ENCODE data around the gene SPATS2L. TPM values are rescaled to one million over a fixed set of nuclear protein-coding genes. Genes with fewer than 3 reads are reported as not detected.
A peak's percentile ranks its signal among the peaks of the same experiment; 100 is the strongest.

Gene SPATS2L
- total and polyA plus RNA-seq, 2 donors: 34.8 to 58.3 TPM

DNA sequence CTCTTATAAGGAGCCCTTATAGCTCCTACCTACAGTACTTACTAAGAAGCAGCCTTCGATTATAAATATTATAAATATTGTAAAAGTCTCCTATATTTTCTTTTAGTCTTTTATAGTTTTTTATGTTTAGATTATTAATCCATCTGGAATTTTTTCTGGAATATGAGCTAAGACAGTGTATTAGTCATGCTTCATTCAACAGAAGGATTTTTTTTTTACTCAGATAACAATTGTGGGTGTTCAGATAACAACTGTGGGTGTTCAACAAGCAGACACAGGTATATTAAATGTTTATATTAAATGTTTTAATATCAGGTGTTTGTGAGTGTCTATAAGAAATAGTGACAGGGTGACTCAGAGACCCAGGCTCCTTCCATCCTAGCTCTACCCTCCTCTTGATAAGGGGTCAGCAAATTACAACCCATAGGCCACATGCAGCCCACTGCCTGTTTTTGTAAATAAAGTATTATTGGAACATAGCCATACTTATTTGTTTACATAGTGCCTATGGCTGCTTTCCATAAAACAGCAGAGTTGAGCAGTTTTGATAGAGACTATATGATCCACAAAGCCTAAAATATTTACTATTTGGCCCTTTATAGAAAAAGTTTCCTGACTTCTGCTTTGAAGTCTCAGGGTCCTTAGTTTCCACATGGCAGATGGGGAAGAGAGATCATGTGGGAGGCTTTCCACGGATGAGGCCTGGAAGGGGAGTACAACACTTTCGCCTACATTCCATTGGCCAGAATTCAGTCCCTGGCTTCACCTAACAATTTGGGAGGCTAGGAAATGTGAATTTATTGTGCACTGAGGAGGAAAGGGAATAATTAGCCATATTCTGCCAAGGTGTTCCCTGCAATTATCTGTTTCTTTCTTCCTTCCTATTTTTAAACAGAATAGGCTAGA lies 4.3 kb upstream of the SPATS2L start:
- DNase-seq (ENCODE audit: low read depth in 6 of 9, low spot score in 9 of 9): no peak
- Histone ChIP-seq H3K27me3 (ENCODE audit: control insufficient read depth in 2 of 2, insufficient read depth in 1 of 2, low read length in 1 of 2) (peaks cover 13 to 36% of the 10 kb centered on the region in 2 donors), H3K4me3 (ENCODE audit: low read length in 2 of 2) (no peak overlapping the region), H3K27ac (ENCODE audit: low read depth in 1 of 2, low read length in 1 of 2) (no peak overlapping the region), H3K36me3 (ENCODE audit: control insufficient read depth in 2 of 2, insufficient read depth in 2 of 2, low read length in 1 of 2) (no peaks in the 10 kb centered on the region), H3K9me3 (ENCODE audit: control insufficient read depth in 2 of 2, insufficient read depth in 1 of 2, low read length in 1 of 2) (no peaks in the 10 kb centered on the region), H3K4me1 (ENCODE audit: control insufficient read depth in 2 of 2, insufficient read depth in 2 of 2, low read length in 2 of 2) (peaks cover 3 to 8% of the 10 kb centered on the region in 2 donors)
- WGBS: 96% methylated on average over 3 of the region's 3 CpGs

DNA sequence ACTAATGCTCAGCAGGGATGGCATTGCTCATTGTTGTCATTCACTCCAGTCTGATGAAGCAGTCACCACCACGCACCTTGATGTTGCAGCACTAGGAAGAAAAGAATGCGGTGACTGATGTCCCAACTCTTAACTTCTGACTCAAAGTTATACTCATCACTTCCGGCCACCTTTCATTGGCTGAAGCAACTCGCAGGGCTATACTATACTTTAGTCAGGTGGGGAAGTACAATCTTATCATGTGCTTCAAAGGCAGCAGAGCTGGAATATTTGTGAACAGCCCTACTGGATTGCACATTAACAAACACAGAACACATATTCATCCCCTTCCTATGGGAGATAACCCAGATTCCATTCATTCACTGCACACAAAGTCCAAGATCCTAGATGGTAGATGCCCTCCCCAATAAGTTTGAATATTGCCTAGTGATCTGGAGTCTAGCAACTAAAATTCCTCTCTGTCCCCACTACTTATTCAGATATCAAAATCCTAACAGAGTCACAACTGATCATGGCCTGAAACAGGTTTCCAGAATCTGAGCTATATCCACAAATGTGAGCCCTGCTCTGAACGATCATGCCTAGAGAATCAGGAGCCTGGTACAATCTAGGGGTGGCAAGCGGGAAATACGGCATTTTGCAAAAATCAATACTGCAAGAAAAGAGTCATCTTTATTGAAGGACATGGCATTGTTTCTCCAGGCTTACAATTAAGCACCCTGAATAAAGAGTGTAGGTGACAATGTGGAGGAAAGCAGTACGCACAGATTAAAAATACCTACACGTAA lies 3.4 kb upstream of the SPATS2L start:
- DNase-seq (ENCODE audit: low read depth in 6 of 9, low spot score in 9 of 9): no peak
- no peak overlapping the region for H3K27ac ChIP-seq (ENCODE audit: low read depth in 1 of 2, low read length in 1 of 2)
- H3K9me3 ChIP-seq (ENCODE audit: control insufficient read depth in 2 of 2, insufficient read depth in 1 of 2, low read length in 1 of 2): no peaks in the 10 kb centered on the region
- H3K36me3 ChIP-seq (ENCODE audit: control insufficient read depth in 2 of 2, insufficient read depth in 2 of 2, low read length in 1 of 2): no peaks in the 10 kb centered on the region
- H3K4me3 ChIP-seq (ENCODE audit: low read length in 2 of 2): no peak overlapping the region
- 92% methylated on average over 9 of the region's 9 CpGs for WGBS
- H3K4me1 ChIP-seq (ENCODE audit: control insufficient read depth in 2 of 2, insufficient read depth in 2 of 2, low read length in 2 of 2): peaks cover 6 to 11% of the 10 kb centered on the region in 2 donors
- H3K27me3 ChIP-seq (ENCODE audit: control insufficient read depth in 2 of 2, insufficient read depth in 1 of 2, low read length in 1 of 2): peaks cover 19 to 45% of the 10 kb centered on the region in 2 donors

- Histone ChIP-seq H3K4me1 (ENCODE audit: control insufficient read depth in 2 of 2, insufficient read depth in 2 of 2, low read length in 2 of 2) (peaks cover 6 to 11% of the 10 kb centered on the region in 2 donors), H3K36me3 (ENCODE audit: control insufficient read depth in 2 of 2, insufficient read depth in 2 of 2, low read length in 1 of 2) (no peaks in the 10 kb centered on the region), H3K9me3 (ENCODE audit: control insufficient read depth in 2 of 2, insufficient read depth in 1 of 2, low read length in 1 of 2) (no peaks in the 10 kb centered on the region), H3K27me3 (ENCODE audit: control insufficient read depth in 2 of 2, insufficient read depth in 1 of 2, low read length in 1 of 2) (peaks cover 25 to 66% of the 10 kb centered on the region in 2 donors), H3K4me3 (ENCODE audit: low read length in 2 of 2) (peak overlapping the region; percentile 31 to 52), H3K27ac (ENCODE audit: low read depth in 1 of 2, low read length in 1 of 2) (peak overlapping the region; percentile 65 to 72)
- peak in 1 of 9 donors; percentile 10 for DNase-seq (ENCODE audit: low read depth in 6 of 9, low spot score in 9 of 9)
- 2% methylated on average over 14 of the region's 14 CpGs for WGBS
Measured at GRCh38 chr2:200305797-200306195, 697 bp upstream of the SPATS2L start.

DNA sequence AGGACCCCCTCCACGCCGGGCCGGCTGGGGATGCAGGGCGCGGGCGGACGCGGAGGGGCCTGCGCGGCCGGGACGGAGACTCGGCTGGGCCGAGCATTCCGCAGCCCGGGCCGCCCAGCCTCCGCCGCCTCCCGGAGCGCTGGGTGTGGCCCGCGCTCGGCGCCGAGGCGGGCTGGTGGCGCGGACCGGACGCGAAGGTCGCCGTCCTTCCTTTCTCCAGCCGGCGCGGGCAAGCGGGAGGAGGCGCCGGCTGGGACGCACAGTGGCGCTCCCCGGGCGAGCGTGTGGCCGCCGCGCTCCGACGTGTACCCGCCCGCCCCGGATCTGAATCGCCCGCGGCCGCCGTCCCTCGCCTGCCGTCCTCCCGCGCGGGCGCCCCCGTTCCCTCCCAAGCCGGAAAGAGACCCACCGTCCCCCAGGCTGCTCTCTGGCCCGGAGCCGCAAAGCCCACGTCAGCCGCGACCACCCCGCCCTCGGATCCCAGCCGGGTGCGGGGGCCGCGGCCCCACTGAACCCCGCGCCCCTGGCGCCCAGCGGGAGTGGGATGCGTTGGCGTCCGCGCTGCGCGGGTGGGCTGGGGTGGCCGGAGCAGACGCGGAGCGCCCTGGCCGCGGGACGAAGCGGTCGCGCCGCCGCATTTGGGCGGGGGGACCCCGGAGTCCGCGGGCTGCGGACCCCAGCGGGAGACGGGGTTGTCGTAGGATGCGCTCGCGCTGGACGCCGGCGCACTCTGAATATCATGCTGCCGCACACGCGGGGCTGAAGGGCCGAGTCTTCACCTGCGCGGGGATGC lies 634 bp downstream of the SPATS2L start:
- Histone ChIP-seq H3K9me3 (ENCODE audit: control insufficient read depth in 2 of 2, insufficient read depth in 1 of 2, low read length in 1 of 2) (no peaks in the 10 kb centered on the region), H3K27me3 (ENCODE audit: control insufficient read depth in 2 of 2, insufficient read depth in 1 of 2, low read length in 1 of 2) (peaks cover 25 to 67% of the 10 kb centered on the region in 2 donors), H3K36me3 (ENCODE audit: control insufficient read depth in 2 of 2, insufficient read depth in 2 of 2, low read length in 1 of 2) (no peaks in the 10 kb centered on the region), H3K4me1 (ENCODE audit: control insufficient read depth in 2 of 2, insufficient read depth in 2 of 2, low read length in 2 of 2) (peaks cover 6 to 11% of the 10 kb centered on the region in 2 donors), H3K27ac (ENCODE audit: low read depth in 1 of 2, low read length in 1 of 2) (peak overlapping the region; percentile 26 to 82), H3K4me3 (ENCODE audit: low read length in 2 of 2) (peak overlapping the region; percentile 28 to 52)
- peak in 3 of 9 donors; percentile 2 to 22 (median 16) for DNase-seq (ENCODE audit: low read depth in 6 of 9, low spot score in 9 of 9)
- WGBS: under 1% methylated on average over 114 of the region's 120 CpGs

- Histone ChIP-seq H3K27ac (ENCODE audit: low read depth in 1 of 2, low read length in 1 of 2) (peak overlapping the region; percentile 26 to 82), H3K36me3 (ENCODE audit: control insufficient read depth in 2 of 2, insufficient read depth in 2 of 2, low read length in 1 of 2) (no peaks in the 10 kb centered on the region), H3K4me3 (ENCODE audit: low read length in 2 of 2) (peak overlapping the region; percentile 28 to 52), H3K4me1 (ENCODE audit: control insufficient read depth in 2 of 2, insufficient read depth in 2 of 2, low read length in 2 of 2) (peaks cover 6 to 11% of the 10 kb centered on the region in 2 donors), H3K27me3 (ENCODE audit: control insufficient read depth in 2 of 2, insufficient read depth in 1 of 2, low read length in 1 of 2) (peaks cover 25 to 65% of the 10 kb centered on the region in 2 donors), H3K9me3 (ENCODE audit: control insufficient read depth in 2 of 2, insufficient read depth in 1 of 2, low read length in 1 of 2) (no peaks in the 10 kb centered on the region)
- WGBS: 16% methylated on average over 20 of the region's 20 CpGs
- peak in 2 of 9 donors; percentile 21 to 37 for DNase-seq (ENCODE audit: low read depth in 6 of 9, low spot score in 9 of 9)
Measured at GRCh38 chr2:200307724-200308545, 1.4 kb downstream of the SPATS2L start.

DNA sequence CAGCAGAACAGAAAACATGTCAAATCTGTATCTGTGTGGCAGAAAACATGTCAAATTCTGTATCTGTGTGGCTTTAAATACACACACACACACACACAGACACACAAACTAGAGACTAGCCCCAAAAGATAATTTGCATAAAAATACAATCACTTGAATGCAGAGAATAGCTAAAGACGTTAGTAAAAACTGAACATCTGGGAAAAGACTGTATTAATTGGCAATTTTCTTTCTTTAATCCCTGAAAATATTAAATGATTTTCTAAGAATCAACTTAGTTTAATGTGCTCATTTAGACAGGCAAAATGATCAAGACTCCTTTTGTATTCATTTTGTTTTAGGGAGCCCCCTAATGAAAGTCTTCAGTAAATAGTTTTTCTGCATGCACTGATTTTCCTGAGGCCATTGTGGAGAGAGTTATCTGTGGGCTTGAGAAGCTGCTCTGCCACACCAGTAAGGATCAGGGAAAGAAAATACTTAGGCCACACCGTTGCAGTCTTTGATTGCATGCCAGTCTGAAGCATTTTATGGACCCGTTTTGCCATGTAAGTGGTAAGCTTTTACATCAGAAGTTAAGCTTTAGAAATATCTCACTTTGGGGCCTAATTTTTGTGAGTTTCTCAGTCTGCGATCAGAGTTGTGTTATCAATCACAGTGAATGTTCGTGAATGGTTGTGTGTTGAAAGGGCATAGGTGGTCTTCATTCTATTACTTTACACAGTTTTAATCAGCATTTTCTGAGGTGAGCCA lies 2.2 kb downstream of the SPATS2L start:
- no peaks in the 10 kb centered on the region for H3K9me3 ChIP-seq (ENCODE audit: control insufficient read depth in 2 of 2, insufficient read depth in 1 of 2, low read length in 1 of 2)
- WGBS: 85% methylated on average over 5 of the region's 5 CpGs
- no peak overlapping the region for H3K27ac ChIP-seq (ENCODE audit: low read depth in 1 of 2, low read length in 1 of 2)
- DNase-seq (ENCODE audit: low read depth in 6 of 9, low spot score in 9 of 9): no peak
- no peak overlapping the region for H3K4me3 ChIP-seq (ENCODE audit: low read length in 2 of 2)
- H3K4me1 ChIP-seq (ENCODE audit: control insufficient read depth in 2 of 2, insufficient read depth in 2 of 2, low read length in 2 of 2): peaks cover 6 to 11% of the 10 kb centered on the region in 2 donors
- H3K27me3 ChIP-seq (ENCODE audit: control insufficient read depth in 2 of 2, insufficient read depth in 1 of 2, low read length in 1 of 2): peaks cover 25 to 59% of the 10 kb centered on the region in 2 donors
- no peaks in the 10 kb centered on the region for H3K36me3 ChIP-seq (ENCODE audit: control insufficient read depth in 2 of 2, insufficient read depth in 2 of 2, low read length in 1 of 2)

DNA sequence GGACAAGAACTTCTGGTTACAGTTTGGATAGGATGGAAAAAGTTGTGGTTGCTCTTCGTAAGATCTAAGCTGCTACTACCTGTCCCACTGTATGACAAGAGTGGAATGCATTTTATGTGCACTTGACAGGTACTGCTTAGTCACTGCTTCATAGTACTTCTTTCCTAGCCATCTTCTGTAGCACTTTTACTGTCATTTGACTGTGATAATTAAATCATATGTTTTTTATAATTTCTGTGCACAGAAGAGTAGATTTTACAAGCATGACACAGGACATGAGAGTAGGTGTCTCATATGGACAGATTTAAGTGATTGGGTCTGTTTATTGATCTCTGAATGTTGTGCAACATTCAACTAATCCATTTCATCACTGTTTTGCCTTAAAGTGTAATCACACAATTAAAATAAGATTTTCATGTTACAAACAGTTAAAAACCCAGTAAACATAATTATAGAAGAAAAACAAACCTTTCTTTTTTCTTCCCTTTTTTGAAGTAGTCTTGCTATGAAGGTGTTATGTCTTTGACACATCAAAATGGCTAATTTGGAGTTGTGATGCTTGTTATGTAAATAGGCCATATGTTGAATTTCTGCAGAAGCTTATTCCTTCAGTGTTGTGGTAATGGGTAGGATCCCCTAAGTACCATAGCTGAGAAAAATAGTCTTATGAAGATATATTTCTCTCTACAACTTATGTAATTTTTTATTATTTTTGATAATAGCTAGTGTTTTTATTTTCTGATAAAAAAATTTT lies 3.0 kb downstream of the SPATS2L start:
- Histone ChIP-seq H3K9me3 (ENCODE audit: control insufficient read depth in 2 of 2, insufficient read depth in 1 of 2, low read length in 1 of 2) (no peaks in the 10 kb centered on the region), H3K27ac (ENCODE audit: low read depth in 1 of 2, low read length in 1 of 2) (no peak overlapping the region), H3K4me1 (ENCODE audit: control insufficient read depth in 2 of 2, insufficient read depth in 2 of 2, low read length in 2 of 2) (peaks cover 6 to 11% of the 10 kb centered on the region in 2 donors), H3K27me3 (ENCODE audit: control insufficient read depth in 2 of 2, insufficient read depth in 1 of 2, low read length in 1 of 2) (peaks cover 23 to 55% of the 10 kb centered on the region in 2 donors), H3K4me3 (ENCODE audit: low read length in 2 of 2) (no peak overlapping the region), H3K36me3 (ENCODE audit: control insufficient read depth in 2 of 2, insufficient read depth in 2 of 2, low read length in 1 of 2) (no peaks in the 10 kb centered on the region)
- DNase-seq (ENCODE audit: low read depth in 6 of 9, low spot score in 9 of 9): no peak
- WGBS: 86% methylated on average over 1 of the region's 1 CpG
